HUES48 (cell line): ENCODE results near the gene KIF15.

Experiments used
- H3K27ac ChIP-seq: one replicate; pipeline ENCODE4 v1.7.0; 2013; ENCODE audit warnings: low read depth, low read length, inconsistent platforms
- H3K27me3 ChIP-seq: 2 replicates; pipeline ENCODE4 v1.6.1; 2013; ENCODE audit warnings: mild to moderate bottlenecking, low read length; ENCODE audit not compliant: control insufficient read depth, insufficient read depth
- H3K36me3 ChIP-seq: 2 replicates; pipeline ENCODE4 v1.6.1; 2013; ENCODE audit warnings: low read length; ENCODE audit not compliant: control insufficient read depth, insufficient read depth
- H3K4me1 ChIP-seq: 2 replicates; pipeline ENCODE4 v1.6.1; 2013; ENCODE audit warnings: mild to moderate bottlenecking, low read length; ENCODE audit not compliant: control insufficient read depth, insufficient read depth
- H3K4me3 ChIP-seq: 2 replicates; pipeline ENCODE4 v1.5.1; 2013; ENCODE audit warnings: mild to moderate bottlenecking, low read depth, low read length
- H3K9ac ChIP-seq: 2 replicates; pipeline ENCODE4 v1.6.1; 2013; ENCODE audit warnings: mild to moderate bottlenecking, low read depth, low read length, moderate library complexity
- H3K9me3 ChIP-seq: 2 replicates; pipeline ENCODE4 v1.6.1; 2013; ENCODE audit warnings: low read length; ENCODE audit not compliant: control insufficient read depth, insufficient read depth

KIF15 gene

DNA sequence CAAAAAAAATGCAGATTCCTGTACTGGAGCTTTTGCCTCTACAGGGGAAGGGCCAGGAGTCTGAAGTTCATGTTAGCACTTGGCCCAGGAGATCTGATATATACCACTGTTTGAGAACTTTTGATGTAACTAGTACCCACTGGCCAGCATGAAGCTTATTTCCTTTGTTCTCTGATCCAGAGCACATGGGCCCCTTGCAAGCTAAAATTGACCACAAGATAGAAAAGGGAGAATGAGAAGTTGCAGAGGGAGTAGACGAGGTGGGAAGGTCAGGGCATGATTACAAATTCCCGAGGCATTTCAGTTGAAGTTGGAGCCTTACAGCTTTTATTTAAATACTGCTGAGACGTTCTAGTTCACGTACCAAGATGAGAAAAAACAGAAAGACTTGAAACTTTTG lies 141.0 kb downstream of the KIF15 start:
- Histone ChIP-seq H3K4me1 (peaks cover 9% of the 10 kb centered on the region), H3K36me3 (no peaks in the 10 kb centered on the region)

More for the DNA sequence above, 141.0 kb downstream of the KIF15 start:
- Histone ChIP-seq H3K27me3 (no peaks in the 10 kb centered on the region), H3K9me3 (peaks cover 7% of the 10 kb centered on the region; the same call in 1 of the 2 replicates), H3K4me3 (no peak overlapping the region), H3K9ac (no peak overlapping the region), H3K27ac (no peak overlapping the region)
